GM23338 (cell line): ENCODE measurements around the gene RAP2A. TPM values are rescaled to one million over a fixed set of nuclear protein-coding genes. Genes with fewer than 3 reads are reported as not detected.

Experiments used
- ATAC-seq: fragments of 200-7000 bp; cut with Tn5 transposase; 3 replicates; pipeline ENCODE4 v1.9.1; 2020
- DNase-seq: peaks from one replicate; pipeline ENCODE4 v3.0.0-alpha.2; 2015; ENCODE audit warnings: low spot score
- H2AFZ ChIP-seq: fragments of 200-600 bp; sonication (generic); 2 replicates; pipeline ENCODE4 v1.8.0; 2016; ENCODE audit warnings: antibody characterized with exemption, mild to moderate bottlenecking, moderate library complexity
- H3F3A ChIP-seq: fragments of 200-600 bp; sonication (generic); replicated peaks from 2 replicates; pipeline ENCODE4 v1.8.0; 2017; ENCODE audit warnings: antibody characterized with exemption, mixed run types, low read depth
- H3K27ac ChIP-seq: fragments of 200-600 bp; sonication (generic); 2 replicates; pipeline ENCODE4 v1.6.1; 2016; ENCODE audit warnings: low read depth
- H3K27me3 ChIP-seq: fragments of 200-600 bp; sonication (generic); 2 replicates; pipeline ENCODE4 v1.8.0; 2016; ENCODE audit warnings: mild to moderate bottlenecking, mixed run types, moderate library complexity; ENCODE audit not compliant: insufficient read depth
- H3K36me3 ChIP-seq: fragments of 200-600 bp; sonication (generic); 2 replicates; pipeline ENCODE4 v1.8.0; 2016; ENCODE audit warnings: mild to moderate bottlenecking; ENCODE audit not compliant: insufficient read depth
- H3K4me1 ChIP-seq: fragments of 200-600 bp; sonication (generic); 2 replicates; pipeline ENCODE4 v1.8.0; 2016; ENCODE audit warnings: mild to moderate bottlenecking, moderate library complexity; ENCODE audit not compliant: insufficient read depth
- H3K4me2 ChIP-seq: fragments of 200-600 bp; sonication (generic); 2 replicates; pipeline ENCODE4 v1.7.1; 2017; ENCODE audit warnings: mixed run types
- H3K4me3 ChIP-seq: fragments of 200-600 bp; sonication (generic); 2 replicates; pipeline ENCODE4 v1.6.1; 2016; ENCODE audit warnings: mixed run types
- H3K79me2 ChIP-seq: fragments of 200-600 bp; sonication (generic); replicated peaks from 2 replicates; pipeline ENCODE4 v1.8.0; 2017; ENCODE audit warnings: mild to moderate bottlenecking; ENCODE audit not compliant: insufficient read depth
- H3K9me2 ChIP-seq: fragments of 200-600 bp; sonication (generic); 2 replicates; pipeline ENCODE4 v1.8.0; 2017; ENCODE audit not compliant: insufficient read depth
- H4K20me1 ChIP-seq: fragments of 200-600 bp; sonication (generic); replicated peaks from 2 replicates; pipeline ENCODE4 v1.8.0; 2017; ENCODE audit warnings: mild to moderate bottlenecking; ENCODE audit not compliant: insufficient read depth
- H3K27ac Mint-ChIP-seq: 2 replicates; pipeline ENCODE4 v1.8.0; 2020; ENCODE audit warnings: inconsistent platforms, mild to moderate bottlenecking, moderate library complexity, mixed read lengths
- H3K27me3 Mint-ChIP-seq: 3 replicates; pipeline ENCODE4 v1.8.0; 2022; ENCODE audit warnings: low read depth, mild to moderate bottlenecking, moderate library complexity, mixed read lengths, inconsistent platforms; ENCODE audit not compliant: insufficient read depth, poor library complexity
- H3K36me3 Mint-ChIP-seq: 3 replicates; pipeline ENCODE4 v1.8.0; 2021; ENCODE audit warnings: low read depth, mild to moderate bottlenecking, inconsistent platforms, moderate library complexity, mixed read lengths
- H3K4me1 Mint-ChIP-seq: 3 replicates; pipeline ENCODE4 v1.8.0; 2020; ENCODE audit warnings: mild to moderate bottlenecking, inconsistent platforms, mixed read lengths
- H3K4me3 Mint-ChIP-seq: 3 replicates; pipeline ENCODE4 v1.8.0; 2021; ENCODE audit warnings: moderate library complexity, mild to moderate bottlenecking, inconsistent platforms, mixed read lengths
- H3K9me3 Mint-ChIP-seq: 3 replicates; pipeline ENCODE4 v1.8.0; 2020; ENCODE audit warnings: moderate library complexity, mild to moderate bottlenecking, inconsistent platforms, mixed read lengths
- CREB1 ChIP-seq: fragments of 250-450 bp; sonication (Bioruptor Pico); IDR thresholded peaks from 2 replicates; pipeline ENCODE4 v1.5.0; 2020; ENCODE audit warnings: low read depth, mild to moderate bottlenecking, moderate library complexity
- CTCF ChIP-seq, 2 experiments: fragments of 200-600 bp in 1 of 2; sonication (generic) in 1 of 2; conservative IDR thresholded peaks; 2 replicates each; pipeline versions ENCODE4 v1.5.1 to v1.6.1; 2016 to 2017; ENCODE audit warnings: antibody characterized with exemption in 2 of 2, low read depth in 2 of 2, mild to moderate bottlenecking in 2 of 2, moderate library complexity in 1 of 2
- ETS1 ChIP-seq: IDR thresholded peaks from 2 replicates; pipeline ENCODE4 v1.6.1; 2016; ENCODE audit warnings: antibody characterized with exemption
- EZH2 ChIP-seq: fragments of 200-600 bp; sonication (generic); IDR thresholded peaks from one replicate; pipeline ENCODE4 v1.8.0; 2017; ENCODE audit warnings: antibody characterized with exemption, mild to moderate bottlenecking, low read depth; ENCODE audit not compliant: unreplicated experiment
- EZH2phosphoT487 ChIP-seq: fragments of 200-600 bp; sonication (generic); IDR thresholded peaks from one replicate; pipeline ENCODE4 v1.8.1; 2018; ENCODE audit warnings: antibody characterized with exemption; ENCODE audit not compliant: unreplicated experiment
- JUNB ChIP-seq: IDR thresholded peaks from one replicate; pipeline ENCODE4 v1.6.1; 2016; ENCODE audit warnings: antibody characterized with exemption; ENCODE audit not compliant: unreplicated experiment
- NANOG ChIP-seq: IDR thresholded peaks from 2 replicates; pipeline ENCODE4 v1.6.1; 2016; ENCODE audit warnings: antibody characterized with exemption, borderline replicate concordance
- STAT1 ChIP-seq: IDR thresholded peaks from one replicate; pipeline ENCODE4 v1.6.1; 2016; ENCODE audit warnings: antibody characterized with exemption; ENCODE audit not compliant: unreplicated experiment
- ZNF114 ChIP-seq: fragments of 250-450 bp; sonication (Bioruptor Pico); IDR thresholded peaks from 2 replicates; pipeline ENCODE4 v1.5.0; 2020; ENCODE audit warnings: mild to moderate bottlenecking, moderate library complexity
- ZNF331 ChIP-seq: fragments of 250-450 bp; sonication (Bioruptor Pico); IDR thresholded peaks from 2 replicates; pipeline ENCODE4 v1.5.0; 2020; ENCODE audit warnings: low read depth, mild to moderate bottlenecking, moderate library complexity
- ZNF462 ChIP-seq: fragments of 250-450 bp; sonication (Bioruptor Pico); IDR thresholded peaks from 2 replicates; pipeline ENCODE4 v1.5.0; 2020; ENCODE audit warnings: mild to moderate bottlenecking, moderate library complexity
- polyA plus RNA-seq: library from polyadenylated mRNA; unstranded; fragments of >200 nt; fragmentation: Nextera tagmentation; extraction: Ambion mirVana; gene quantifications from 2 replicates; pipeline ENCODE4 v1.2.1, GENCODE V29; 2016
- total RNA-seq: library from RNA; depleted of rRNA; stranded (reverse); fragments of >200 nt; shearing (Covaris generic); gene quantifications from 2 replicates; pipeline ENCODE4 v1.2.3, GENCODE V29; 2014

The RAP2A gene
- total and polyA plus RNA-seq, 2 experiments from 2014 or later: 10.4 to 35.3 TPM

GRCh38 chr13:97407540-97407939 lies 26.4 kb upstream of the RAP2A start (continued):
- TF ChIP-seq ZNF462 (CRISPR knock-in tag): no peak
- TF ChIP-seq ZNF114 (CRISPR knock-in tag): no peak
- no peak for TF ChIP-seq EZH2
- TF ChIP-seq ZNF331 (CRISPR knock-in tag): no peak
- TF ChIP-seq CTCF (conservative IDR thresholded peaks at IDR 0.05; ENCODE audit: low read depth in 2 of 2): no peak
- no peak for TF ChIP-seq JUNB
- no peak for TF ChIP-seq NANOG
- no peak for TF ChIP-seq EZH2phosphoT487

- no peak for ATAC-seq
Measured at GRCh38 chr13:97408938-97409337, 25.0 kb upstream of the RAP2A start.

More at GRCh38 chr13:97408938-97409337, 25.0 kb upstream of the RAP2A start:
- Mint-ChIP-seq H3K27me3 (no peaks in the 10 kb centered on the region), H3K36me3 (no peaks in the 10 kb centered on the region), H3K4me1 (peaks cover 8% of the 10 kb centered on the region), H3K27ac (no peak overlapping the region), H3K9me3 (no peaks in the 10 kb centered on the region), H3K4me3 (no peak overlapping the region)
- no peaks in the 10 kb centered on the region for H3K36me3 ChIP-seq
- peaks cover 5% of the 10 kb centered on the region; the same call in 1 of the 2 replicates for H3K9me2 ChIP-seq
- H3F3A ChIP-seq: no peaks in the 10 kb centered on the region
- no peak for DNase-seq
- H3K4me1 ChIP-seq: peaks cover 7% of the 10 kb centered on the region
- H3K4me3 ChIP-seq: no peak overlapping the region
- TF ChIP-seq EZH2 (no peak), ZNF114 (CRISPR knock-in tag) (no peak), NANOG (no peak), STAT1 (no peak), ETS1 (no peak), CREB1 (no peak), EZH2phosphoT487 (no peak)
- no peak overlapping the region for H3K27ac ChIP-seq
- no peaks in the 10 kb centered on the region for H4K20me1 ChIP-seq
- H3K4me2 ChIP-seq: no peak overlapping the region
- no peak overlapping the region for H2AFZ ChIP-seq
- H3K79me2 ChIP-seq: no peaks in the 10 kb centered on the region
- H3K27me3 ChIP-seq: no peaks in the 10 kb centered on the region
